Ishikawa (cell line): ENCODE measurements around the gene PTPRM.

Source experiments
- EP300 ChIP-seq: IDR thresholded peaks from 2 replicates; pipeline ENCODE4 v1.6.1; 2012; ENCODE audit warnings: borderline replicate concordance
- RAD21 ChIP-seq: IDR thresholded peaks from 2 replicates; pipeline ENCODE4 v1.6.1; 2012; ENCODE audit warnings: low read depth
- TAF1 ChIP-seq: IDR thresholded peaks from 2 replicates; pipeline ENCODE4 v1.6.1; 2012; ENCODE audit warnings: low read depth, mild to moderate bottlenecking
- TCF12 ChIP-seq: IDR thresholded peaks from 2 replicates; pipeline ENCODE4 v1.6.1; 2012; ENCODE audit warnings: low read depth
- ZBTB7A ChIP-seq: IDR thresholded peaks from 2 replicates; pipeline ENCODE4 v1.6.1; 2012; ENCODE audit warnings: low read depth

- TF ChIP-seq TAF1 (no peak), EP300 (no peak), ZBTB7A (no peak), TCF12 (no peak), RAD21 (no peak)
These were observed 12.2 kb downstream of the PTPRM start for GRCh38 chr18:7579176-7579917.
